GM19025 (cell line): ENCODE data around the gene ENPP1.
"Not testable (repeated sequence)": the region's sequence is repeated elsewhere in the genome, so short reads cannot be mapped to it uniquely, and the experiment has no call there.

Source experiments
- ATAC-seq: cut with Tn5 transposase; IDR thresholded peaks from one replicate; pipeline ENCODE4 v1.9.1; 2021; ENCODE audit warnings: mild to moderate bottlenecking, low read depth, moderate library complexity; ENCODE audit not compliant: unreplicated experiment

Gene ENPP1

DNA sequence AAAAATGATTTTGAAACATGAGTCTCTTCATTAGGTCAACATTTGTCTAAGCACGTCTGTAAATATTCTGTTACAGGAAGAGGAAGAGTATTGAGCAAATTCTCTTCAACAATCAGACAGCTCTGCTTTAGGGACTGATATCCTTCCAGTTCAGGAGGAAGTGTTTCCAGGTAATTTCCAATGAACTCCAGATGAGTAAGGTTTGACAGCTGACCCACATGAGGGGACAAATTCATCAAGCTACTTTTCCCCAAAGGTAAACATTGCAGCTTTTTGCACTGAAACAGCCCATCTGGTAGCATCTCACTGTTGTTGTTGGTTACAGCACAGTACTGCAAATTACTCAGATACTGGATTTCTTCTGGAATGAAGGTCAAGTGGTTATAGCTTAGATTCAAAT lies 18.1 kb downstream of the ENPP1 start:
- ATAC-seq, result no peak

DNA sequence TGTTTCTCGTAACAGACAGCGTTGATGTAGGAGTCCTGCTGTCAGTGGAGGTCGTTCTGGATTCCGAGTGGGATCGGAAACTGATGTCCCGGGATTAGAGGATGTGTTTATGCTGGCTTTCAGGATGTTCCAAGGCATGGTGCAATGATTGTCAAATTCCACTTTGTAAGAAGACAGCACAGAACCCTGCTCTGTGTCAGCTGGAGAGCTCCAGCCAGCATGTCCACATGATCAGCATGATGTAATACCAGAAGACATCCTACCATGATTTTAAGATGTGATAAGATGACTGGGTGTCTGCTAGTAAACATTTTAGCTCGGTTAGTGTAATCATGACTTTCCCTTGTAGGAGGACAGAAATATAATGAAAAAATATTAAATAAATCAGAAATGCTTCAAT lies 20.3 kb downstream of the ENPP1 start:
- ATAC-seq, result no peak

DNA sequence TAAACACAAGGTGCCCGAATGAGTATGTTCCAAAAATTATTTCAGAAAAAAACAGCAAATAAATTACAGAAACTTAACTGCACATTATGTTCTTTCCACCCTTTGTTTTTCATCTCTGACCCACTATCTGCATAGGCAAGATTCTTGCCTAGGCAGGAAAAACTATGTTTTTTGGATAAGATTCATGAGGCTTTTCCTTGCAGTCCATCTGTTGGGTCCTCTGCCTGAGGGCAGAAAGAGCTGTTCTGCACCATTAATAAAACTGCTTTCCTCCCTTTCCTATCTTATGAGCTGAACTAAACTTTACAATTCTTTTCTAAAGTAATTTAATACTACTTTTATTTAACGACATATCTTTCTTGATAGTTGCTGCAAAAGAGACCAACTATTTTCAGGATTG lies 21.1 kb downstream of the ENPP1 start:
- no peak for ATAC-seq

DNA sequence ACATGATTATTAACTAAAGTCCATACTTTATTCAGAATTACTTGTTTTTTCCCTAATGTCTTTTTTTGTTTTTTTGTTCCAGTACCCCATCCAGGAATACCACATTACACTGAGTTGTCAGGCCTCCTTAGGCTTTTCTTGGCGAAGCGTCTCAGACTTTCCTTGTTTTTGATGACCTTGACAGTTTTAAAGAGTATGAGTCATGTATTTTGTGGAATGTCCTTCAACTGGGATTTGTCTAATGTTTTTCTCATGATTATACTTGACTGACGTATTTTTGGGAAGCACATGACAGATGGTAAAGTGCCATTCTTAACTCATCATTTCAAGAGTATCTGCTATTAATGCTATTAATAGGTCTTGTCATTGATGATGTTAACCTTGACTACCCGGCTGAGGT lies 23.6 kb downstream of the ENPP1 start:
- ATAC-seq, result no peak

DNA sequence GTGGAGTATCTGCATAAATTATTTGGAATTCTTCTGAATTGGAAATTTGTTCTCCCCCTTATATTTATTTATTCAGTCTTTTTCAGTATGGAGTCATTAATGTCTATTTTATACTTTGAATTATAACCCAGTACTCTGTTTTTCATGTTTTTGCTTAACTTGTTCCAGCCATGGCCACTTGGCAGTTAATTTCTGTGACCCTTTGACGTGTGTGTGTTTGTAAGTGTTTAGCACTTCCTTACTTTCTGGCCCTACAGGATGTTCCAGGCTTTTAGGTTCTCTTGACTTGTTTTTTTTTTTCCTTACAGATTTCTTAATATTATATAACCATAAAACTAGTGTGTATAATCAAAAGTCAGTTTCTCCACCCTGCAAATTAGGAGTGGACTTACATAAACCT lies 24.1 kb downstream of the ENPP1 start:
- no peak for ATAC-seq

DNA sequence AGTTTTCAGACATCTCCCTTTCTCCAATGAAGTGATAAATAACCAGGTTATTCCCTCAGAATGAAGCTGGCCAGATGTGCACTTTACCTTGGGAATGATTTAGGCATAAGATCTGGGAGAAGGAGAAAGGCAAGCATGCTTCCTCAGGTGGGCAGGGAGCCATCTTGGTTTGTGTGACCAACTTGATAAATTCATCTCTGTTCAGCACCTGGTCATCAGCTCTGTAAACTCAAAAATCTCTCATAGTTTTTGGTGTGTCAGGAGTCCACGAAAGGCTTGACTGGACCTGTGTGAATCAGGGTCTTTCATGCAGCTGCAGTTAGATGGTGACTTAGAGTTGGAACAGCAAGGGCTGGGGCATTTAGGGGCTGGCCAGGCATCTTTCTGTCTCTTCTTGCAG lies 24.5 kb downstream of the ENPP1 start:
- ATAC-seq, result no peak

DNA sequence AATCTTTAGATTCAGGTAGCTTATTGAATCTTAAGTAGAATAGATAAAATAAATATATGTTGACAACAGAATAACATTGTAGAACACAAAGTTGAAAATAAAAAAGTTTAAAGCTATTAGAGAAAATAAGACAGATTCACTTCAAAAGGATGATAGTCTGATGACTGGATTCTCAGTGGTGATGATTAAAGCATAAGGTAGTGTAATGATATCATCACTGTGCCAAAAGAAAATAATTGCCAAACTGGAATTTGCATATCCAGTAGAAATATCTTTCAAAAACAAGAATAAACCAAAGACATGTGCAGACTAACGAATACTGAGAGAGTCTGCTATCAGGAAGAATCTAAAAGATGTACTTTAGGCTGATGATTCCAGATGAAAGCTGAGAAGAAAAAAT lies 30.2 kb downstream of the ENPP1 start:
- ATAC-seq, result no peak

DNA sequence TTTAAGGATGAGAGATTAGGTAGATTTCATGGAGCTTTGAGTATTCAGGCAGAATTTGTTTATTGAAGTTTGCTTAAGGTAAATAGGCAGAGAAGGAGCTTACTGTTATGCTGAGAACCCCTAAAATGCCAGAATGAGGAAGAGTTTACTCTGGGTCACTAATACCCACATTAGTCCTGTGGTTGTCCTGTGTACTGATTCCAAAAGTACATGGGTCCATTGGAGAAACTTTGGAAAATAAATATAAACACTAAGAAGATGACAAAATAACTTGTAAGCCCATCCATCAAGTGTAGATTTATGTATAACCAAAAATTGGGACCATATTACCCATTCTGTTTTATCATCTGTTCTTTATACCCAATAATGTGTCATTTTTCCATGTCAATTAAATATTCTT lies 31.6 kb downstream of the ENPP1 start:
- no peak for ATAC-seq

DNA sequence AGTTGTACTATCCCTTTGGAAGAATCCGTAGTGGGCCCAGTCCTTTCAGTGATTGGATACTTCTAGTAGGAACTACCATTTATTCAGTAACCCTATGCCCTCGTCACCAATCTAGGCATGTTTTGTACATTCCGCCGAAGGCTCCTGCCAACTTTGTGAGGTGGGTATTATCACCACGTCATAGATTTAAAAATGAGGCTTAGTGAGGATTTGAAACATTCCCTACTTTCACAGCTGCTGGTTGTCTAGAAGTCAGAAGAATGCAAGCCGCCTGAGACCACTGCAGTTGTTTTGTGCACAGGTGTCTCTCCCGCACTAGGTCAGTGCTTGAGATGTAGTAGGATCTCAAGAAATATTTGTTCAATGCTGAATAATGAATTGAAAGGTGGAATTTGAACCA lies 32.6 kb downstream of the ENPP1 start:
- ATAC-seq, result no peak

DNA sequence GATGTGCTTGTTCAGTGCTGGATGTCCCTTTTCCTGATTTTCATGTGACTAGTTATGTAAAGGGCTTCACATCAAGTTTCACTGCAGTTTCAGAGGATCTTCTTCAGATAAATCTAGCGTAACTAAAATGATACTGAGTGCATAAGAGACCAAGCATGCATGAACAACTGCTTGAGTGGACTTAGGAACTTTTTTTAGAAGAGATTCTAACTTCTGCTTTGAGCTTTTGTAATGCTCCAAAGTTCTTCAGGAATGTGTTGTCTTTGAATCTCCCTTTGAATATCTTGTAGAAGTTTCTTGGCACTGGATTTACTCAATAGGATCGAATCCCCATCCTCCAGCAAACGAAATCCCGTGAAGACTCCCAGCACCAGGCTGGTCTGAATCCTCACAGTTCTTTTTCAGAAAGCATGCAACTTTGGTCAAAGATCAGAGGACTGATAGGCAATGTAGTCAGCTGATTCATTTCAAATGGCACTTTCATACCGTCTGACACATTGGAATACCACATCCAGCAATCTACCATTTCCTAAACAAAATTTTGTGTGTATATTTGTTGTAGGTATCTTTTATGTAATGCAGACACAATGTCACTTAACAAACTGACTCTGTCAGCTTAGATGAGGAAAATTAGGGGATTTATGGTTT lies 33.2 kb downstream of the ENPP1 start:
- no peak for ATAC-seq

DNA sequence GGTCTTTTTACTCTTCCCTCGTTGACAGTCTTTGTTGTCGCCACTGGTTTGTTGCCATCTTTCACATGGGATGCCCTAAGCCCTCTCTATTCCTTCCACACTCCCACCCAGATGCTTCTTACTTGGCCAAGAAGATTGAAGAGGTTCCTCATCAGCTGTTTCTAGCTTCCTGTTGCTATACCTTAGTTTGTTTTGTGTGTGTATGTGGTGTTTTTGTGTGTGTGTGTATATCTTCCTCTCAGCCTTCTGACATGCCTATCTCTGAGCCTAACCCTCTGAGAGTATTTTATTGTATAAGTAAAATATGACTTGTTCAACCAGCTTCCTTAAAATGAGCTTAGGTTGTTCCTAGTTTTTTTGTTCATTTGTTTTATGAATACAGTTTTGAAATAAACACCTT lies 35.9 kb downstream of the ENPP1 start:
- ATAC-seq, result no peak

DNA sequence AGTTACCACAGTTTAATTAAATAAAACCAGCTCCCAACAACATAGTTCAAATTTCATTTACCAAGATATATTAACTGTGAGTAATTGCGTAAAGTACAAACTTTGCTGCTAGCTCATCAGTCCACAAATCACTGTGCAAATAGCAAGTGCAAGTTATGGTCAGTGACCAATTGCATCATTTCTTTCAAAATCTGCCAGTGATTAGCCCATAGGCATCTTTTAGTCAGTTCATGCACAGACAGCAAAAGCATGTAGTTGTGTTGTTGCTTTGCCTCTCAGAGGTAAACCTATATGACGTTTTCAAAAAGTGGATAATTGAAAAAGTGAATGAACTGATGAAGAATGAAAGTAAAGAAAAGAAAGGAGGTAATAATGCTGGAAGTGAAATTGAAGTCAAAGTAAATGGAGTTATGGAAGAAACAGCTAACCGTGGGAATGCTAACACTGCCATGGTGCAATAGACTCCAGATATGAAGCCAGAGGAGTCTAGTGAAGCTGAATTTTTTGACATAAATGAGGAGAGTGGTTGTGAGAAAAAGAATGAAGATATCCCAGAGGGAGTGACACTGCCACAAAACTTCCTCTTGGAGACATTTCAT lies 36.5 kb downstream of the ENPP1 start:
- no peak for ATAC-seq

DNA sequence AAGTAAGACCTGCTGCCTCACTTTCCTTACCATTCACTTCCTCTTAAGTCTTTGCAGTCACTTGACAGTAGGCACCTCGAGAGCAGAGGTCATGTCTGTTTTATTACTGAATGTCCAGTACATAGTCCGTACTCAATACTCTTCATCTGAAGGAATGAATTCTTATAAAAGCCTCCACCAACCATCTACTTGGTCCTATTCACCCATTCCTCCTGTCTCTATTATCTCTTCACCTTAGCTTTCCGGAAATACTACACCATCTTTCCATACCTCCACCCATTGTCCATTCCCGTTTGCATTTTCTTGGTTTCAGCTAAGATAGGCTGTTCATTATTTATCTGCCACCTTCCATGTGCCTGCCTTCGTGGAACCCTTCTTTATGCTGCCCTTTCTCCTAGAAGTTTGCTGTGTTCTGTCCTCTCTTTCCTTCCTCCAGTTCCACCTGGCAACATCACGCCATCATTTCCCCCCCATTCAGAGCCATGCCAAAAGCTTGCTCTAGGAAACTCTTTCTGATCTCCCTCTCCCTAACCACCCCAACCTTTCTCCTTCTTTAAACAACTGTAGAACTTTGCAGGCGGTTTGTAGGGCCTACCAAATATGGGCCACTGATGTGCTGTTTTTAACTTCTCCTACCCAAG lies 38.3 kb downstream of the ENPP1 start:
- ATAC-seq, result no peak

DNA sequence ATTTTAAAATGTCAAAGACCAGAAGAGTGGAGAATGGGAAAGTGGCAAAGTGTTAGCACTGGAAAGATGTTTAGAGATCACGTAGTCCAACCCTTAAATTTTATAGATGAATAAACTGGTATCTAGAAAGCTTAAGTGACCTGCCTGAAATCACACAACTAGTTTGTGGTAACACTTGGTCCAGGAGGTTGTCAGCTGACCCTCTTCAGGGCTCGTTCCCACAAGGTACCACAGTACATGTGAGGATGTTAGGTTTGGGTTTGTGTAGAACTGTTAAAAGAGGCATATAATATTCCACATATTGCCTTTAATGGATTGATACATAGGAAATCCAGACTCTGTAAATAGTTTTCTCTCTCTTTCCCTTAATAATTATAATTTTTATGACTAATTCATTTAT lies 39.1 kb downstream of the ENPP1 start:
- ATAC-seq, result no peak

DNA sequence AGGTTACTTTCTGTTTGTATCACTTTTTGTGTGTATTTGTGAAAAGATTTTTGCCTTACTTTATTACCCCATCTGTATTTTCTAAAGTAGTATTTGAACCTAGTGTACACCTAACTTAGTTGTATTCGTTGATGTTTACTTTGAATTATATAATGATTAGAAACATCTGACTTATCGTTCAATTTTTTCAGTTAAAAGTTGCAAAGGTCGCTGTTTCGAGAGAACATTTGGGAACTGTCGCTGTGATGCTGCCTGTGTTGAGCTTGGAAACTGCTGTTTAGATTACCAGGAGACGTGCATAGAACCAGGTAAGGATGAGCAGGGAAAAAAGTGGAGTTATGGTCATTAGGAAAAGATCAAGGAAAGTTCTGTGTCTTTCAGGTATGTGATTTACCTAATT lies 42.0 kb downstream of the ENPP1 start:
- no peak for ATAC-seq

DNA sequence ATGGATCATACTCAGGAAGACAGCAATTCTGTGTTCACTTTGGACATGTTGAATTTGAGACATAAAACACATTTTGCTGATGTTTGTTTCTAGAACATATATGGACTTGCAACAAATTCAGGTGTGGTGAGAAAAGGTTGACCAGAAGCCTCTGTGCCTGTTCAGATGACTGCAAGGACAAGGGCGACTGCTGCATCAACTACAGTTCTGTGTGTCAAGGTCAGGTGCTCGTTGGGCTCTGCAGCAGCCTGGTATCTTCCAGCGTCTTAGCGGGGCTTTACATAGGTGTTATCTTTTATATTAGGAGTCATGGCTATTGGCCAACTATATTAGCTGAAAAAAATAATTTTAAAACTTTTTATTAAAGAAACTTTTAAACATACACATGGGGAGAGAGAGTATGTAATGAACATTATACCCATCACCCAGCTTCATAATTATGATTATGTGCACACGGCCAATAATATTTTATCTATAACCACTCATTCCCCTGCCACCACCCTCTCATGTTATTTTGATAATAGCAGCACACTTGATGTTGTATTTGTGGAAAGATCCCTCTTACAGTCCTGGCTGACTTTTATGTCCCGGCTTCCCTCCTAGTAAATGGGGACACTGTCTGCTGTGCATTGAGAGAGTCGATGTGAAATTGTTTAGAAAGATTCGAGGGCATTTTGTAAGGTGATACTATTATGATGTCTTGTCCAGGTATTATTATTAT lies 43.4 kb downstream of the ENPP1 start:
- no peak for ATAC-seq

DNA sequence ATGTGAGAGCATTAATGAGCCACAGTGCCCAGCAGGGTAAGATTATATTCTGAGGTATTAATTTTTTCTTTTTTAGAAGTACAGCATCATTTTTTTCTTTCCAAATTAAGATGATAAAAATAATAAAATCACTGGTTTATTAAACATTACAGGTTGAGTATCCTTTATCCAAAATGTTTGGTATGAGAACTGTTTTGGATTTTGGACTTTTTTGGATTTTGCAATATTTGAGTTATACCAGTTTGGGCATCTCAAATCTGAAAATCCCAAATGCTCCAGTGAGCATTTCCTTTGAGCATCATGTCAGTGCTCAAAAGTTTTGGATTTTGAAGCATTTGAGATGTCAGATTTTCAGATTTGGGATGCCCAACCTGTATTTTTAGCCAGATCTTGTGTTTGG lies 44.4 kb downstream of the ENPP1 start:
- ATAC-seq, result no peak

DNA sequence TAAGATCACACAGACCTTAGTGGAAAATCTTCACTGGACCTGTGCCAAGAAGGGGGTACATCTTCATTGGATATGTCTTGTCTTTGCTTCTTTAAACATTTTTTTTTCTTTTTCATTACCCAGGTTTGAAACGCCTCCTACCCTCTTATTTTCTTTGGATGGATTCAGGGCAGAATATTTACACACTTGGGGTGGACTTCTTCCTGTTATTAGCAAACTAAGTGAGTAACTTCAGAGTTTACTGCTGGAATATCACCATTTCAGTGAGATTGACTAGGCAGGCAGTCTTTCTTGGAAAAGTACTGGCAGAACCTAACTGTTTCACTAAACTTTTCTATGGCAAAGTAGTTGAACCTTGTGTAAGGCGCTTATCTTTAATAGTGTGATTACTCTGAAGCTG lies 47.0 kb downstream of the ENPP1 start:
- no peak for ATAC-seq

DNA sequence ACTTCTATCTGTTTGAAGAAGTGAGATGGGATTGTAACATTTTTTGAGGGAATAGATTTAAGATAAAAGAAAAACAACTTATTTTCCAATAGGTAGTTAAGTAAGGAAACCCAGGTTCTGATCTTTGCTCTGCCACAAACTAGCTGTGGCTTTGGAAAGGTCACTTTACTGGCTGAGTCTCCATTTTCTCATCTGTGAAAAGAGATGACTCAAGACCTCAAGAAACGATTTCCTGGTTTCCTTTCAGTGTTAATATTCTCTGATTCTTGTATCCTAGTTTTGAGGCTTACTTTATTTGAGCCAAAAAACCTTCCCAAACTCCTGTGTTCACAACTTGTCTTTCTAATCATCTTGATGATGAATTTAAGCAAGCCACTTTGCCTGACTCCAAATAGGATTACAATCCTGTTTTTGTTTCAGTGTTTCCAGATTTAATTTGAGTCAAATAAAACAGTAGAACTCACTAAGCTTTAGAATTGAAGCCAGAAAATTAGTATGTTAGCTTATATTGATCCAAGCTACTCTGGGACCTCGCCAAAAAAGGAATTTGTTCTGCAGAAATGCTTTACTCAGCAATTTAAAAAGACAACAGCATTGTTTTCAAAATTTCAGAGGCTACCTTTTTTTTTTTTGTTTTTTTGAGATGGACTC lies 51.1 kb downstream of the ENPP1 start:
- ATAC-seq, result no peak

DNA sequence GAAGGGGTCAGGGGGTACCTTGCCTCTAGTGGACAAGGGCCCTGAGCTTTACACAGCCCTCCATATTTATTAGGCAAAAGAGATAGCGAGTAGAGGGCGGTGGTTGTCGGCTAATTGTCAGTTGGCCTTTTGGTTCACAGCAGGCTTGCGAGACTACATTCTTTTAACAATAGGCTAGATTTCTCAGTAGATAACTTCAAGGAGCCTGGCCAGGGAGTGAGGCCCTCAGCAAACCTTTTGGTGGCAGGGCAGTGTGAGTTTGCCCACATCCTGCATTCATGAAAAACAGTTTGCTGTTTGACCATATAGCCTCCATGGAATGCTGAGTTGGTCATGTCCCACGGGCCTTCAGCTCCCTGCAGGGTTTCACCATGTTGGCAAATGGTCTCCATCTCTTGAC lies 51.8 kb downstream of the ENPP1 start:
- ATAC-seq, result not testable (repeated sequence)

DNA sequence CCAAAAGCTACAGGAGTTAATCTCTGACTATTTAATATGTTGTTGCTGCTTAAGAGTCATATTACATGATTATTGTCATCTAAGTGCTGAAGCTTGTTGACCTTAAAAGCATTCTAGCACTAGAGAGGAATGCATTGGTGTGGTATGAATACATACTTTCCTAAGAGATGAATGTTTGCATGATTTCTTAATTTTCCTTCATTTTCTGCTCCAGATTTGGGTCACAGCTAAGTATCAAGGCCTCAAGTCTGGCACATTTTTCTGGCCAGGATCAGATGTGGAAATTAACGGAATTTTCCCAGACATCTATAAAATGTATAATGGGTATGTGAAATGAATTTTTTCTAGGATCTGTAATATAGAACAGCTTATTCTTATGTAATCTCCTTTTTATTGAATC lies 53.6 kb downstream of the ENPP1 start:
- ATAC-seq, result no peak
